Measurements from ENCODE around the gene SLC25A44. TPM values are rescaled to one million over a fixed set of nuclear protein-coding genes. Genes with fewer than 3 reads are reported as not detected.

SLC25A44 gene
- total RNA-seq (10 to 100 TPM; 16.8 to 21.4 TPM), polyA plus RNA-seq (10 to 100 TPM in 1 of 3 donors, 1 to 10 TPM in 2; 6.0 to 16.4 (median 9.7) TPM), total RNA-seq (35.2 to 61.5 (median 42.1) reads per million in 6 experiments)

DNA sequence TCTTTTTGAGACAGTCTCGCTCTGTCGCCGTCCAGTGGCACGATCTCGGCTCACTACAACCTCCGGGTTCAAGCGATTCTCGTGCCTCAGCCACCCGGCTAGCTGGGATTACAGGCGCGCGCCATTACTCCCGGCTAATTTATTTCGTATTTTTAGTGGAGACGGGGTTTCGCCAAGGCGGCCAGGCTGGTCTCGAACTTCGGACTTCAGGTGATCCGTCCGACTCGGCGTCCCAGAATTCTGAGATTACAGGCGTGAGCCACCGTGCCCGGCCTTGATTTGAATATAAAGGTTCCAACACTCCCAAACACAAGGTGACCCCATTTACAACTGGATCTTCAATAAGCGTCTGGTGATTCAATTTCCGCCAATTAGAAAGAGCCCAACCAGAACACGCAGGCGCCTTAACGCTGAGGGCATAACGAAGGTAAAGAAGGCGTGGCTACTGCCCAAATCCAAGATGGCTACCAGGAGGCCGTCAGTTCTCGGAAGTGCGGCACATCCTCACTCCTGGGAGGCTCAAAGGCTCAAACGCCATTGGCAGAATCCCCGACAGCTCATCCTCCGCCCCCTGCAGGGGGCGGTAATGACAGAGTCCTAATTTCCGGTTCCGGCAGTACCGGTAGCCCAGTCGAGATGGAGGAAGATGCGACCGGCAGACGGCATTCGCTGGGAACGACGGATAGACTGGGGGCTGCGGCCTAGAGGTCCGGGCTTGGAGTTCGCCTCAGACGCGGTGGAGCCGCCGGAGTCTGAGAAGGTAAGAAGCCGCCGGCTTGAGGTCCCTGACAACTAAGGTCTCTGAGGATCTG lies at the start of gene SLC25A44:
Gene SLC25A44 (plus strand): TSS at position 617 of the 812 bp plus-strand sequence. CDS start 5,744 bp downstream, outside the sequence.
- H3K27ac Mint-ChIP-seq: peak within 1 kb of the TSS; percentile 90 to 99 (median 95)
- H3K4me1 Mint-ChIP-seq: peaks cover 29 to 55% (median 44%) of the 10 kb centered on the region in 4 donors
- POLR2A ChIA-PET: interaction anchor here (0.6 to 3.4 kb wide), 8 partner anchors 17 to 264 kb away, joined by 3 to 48 read pairs (median 3); partner anchors contain the start of genes PMF1 and SMG5
- no peaks in the 10 kb centered on the region for H3K27me3 Mint-ChIP-seq
- ATAC-seq (peak; percentile 98), DNase-seq (peak; percentile 88 to 98 (median 97))
- H3K4me3 Mint-ChIP-seq: peak within 1 kb of the TSS; percentile 94 to 100 (median 96)
- H3K36me3 Mint-ChIP-seq: peaks cover 0 to 16% (median 2%) of the 10 kb centered on the region in 3 donors
- H3K9me3 Mint-ChIP-seq: peaks cover 0 to 5% (median 0%) of the 10 kb centered on the region in 9 donors

DNA sequence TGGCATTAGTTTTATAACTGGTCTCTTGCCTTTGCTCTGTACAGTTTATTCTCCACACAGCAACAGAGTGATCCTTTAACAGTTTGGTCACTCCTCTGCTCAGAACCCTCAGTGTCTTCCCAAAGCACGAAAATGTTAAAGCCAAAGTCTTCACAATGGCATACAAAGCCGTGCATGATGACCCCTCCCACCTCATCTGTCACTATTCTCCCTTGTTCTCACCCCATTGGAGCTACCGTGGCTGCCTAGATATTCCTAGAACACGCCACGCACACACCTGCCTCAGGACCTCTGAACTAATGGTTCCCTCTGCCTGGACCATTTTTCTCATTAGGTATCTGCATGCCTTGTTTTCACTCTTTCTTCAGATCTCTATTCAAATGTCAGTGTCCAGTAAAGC lies 49.2 kb upstream of the SLC25A44 start:
- H3K27ac Mint-ChIP-seq: peak overlapping the region in 1 of 10 donors; percentile 56
- H3K36me3 Mint-ChIP-seq: no peaks in the 10 kb centered on the region
- no peak overlapping the region for H3K4me3 Mint-ChIP-seq
- DNase-seq (no peak), ATAC-seq (no peak)
- H3K9me3 Mint-ChIP-seq: no peaks in the 10 kb centered on the region
- H3K4me1 Mint-ChIP-seq: peaks cover 10 to 33% (median 28%) of the 10 kb centered on the region in 4 donors
- no peaks in the 10 kb centered on the region for H3K27me3 Mint-ChIP-seq
- POLR2A ChIA-PET: no interaction called here

DNA sequence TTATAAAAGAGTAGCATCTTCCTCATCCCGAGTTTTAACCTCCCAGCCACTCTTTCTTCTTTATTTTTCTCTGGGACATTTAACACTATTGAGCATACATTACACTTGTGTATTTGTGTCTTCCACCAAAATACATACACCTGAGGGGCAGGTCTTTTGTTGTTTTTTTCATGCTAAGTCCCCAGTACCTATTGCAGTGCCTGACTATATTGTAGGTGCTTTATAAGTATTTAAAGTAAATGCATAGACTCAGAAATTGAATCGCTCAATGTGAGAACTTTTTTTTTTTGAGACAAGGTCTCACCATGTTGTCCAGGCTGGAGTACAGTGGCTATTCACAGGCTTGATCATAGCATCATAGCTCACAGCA lies 48.3 kb upstream of the SLC25A44 start:
- Mint-ChIP-seq H3K4me1 (peaks cover 10 to 40% (median 28%) of the 10 kb centered on the region in 4 donors), H3K9me3 (no peaks in the 10 kb centered on the region), H3K27me3 (no peaks in the 10 kb centered on the region), H3K4me3 (peak overlapping the region in 3 of 10 donors; percentile 62 to 84 (median 66)), H3K36me3 (no peaks in the 10 kb centered on the region), H3K27ac (peak overlapping the region in 2 of 10 donors; percentile 29 to 61)
- POLR2A ChIA-PET: interaction anchor here (0.6 to 1.3 kb wide), 2 partner anchors 42 to 79 kb away, joined by 3 to 8 read pairs; no protein-coding TSS in a partner anchor
- DNase-seq: no peak
- ATAC-seq: no peak

- Mint-ChIP-seq H3K4me3 (peak overlapping the region; percentile 62 to 86 (median 72)), H3K4me1 (peaks cover 10 to 46% (median 28%) of the 10 kb centered on the region in 4 donors), H3K27ac (peak overlapping the region in 9 of 10 donors; percentile 29 to 95 (median 70)), H3K27me3 (no peaks in the 10 kb centered on the region), H3K36me3 (no peaks in the 10 kb centered on the region), H3K9me3 (no peaks in the 10 kb centered on the region)
- DNase-seq (peak in 8 of 10 donors; percentile 23 to 78 (median 58)), ATAC-seq (peak; percentile 70 to 92)
- POLR2A ChIA-PET: interaction anchor here (0.6 to 2.2 kb wide), 3 partner anchors 42 to 78 kb away, joined by 3 to 14 read pairs (median 8); partner anchors contain the start of gene PMF1
Observed at GRCh38 chr1:156146020-156146768, 47.7 kb upstream of the SLC25A44 start.

- no peaks in the 10 kb centered on the region for H3K9me3 Mint-ChIP-seq
- H3K27ac Mint-ChIP-seq: peak overlapping the region in 4 of 10 donors; percentile 29 to 61 (median 48)
- peaks cover 10 to 50% (median 28%) of the 10 kb centered on the region in 4 donors for H3K4me1 Mint-ChIP-seq
- peak overlapping the region in 1 of 10 donors; percentile 62 for H3K4me3 Mint-ChIP-seq
- no peaks in the 10 kb centered on the region for H3K36me3 Mint-ChIP-seq
- H3K27me3 Mint-ChIP-seq: peaks cover 0 to under 1% (median 0%) of the 10 kb centered on the region in 5 donors
- POLR2A ChIA-PET: interaction anchor here (1.3 to 2.2 kb wide), 2 partner anchors 66 to 78 kb away, joined by 8 to 14 read pairs; partner anchors contain the start of gene PMF1
- no peak for DNase-seq
- ATAC-seq: peak in 1 of 2 donors; percentile 6
Observed at GRCh38 chr1:156146769-156147405, 47.0 kb upstream of the SLC25A44 start.

- H3K27ac Mint-ChIP-seq: peak overlapping the region in 9 of 10 donors; percentile 54 to 89 (median 75)
- no peaks in the 10 kb centered on the region for H3K36me3 Mint-ChIP-seq
- DNase-seq: peak in 1 of 10 donors; percentile 13
- H3K4me3 Mint-ChIP-seq: peak overlapping the region in 8 of 10 donors; percentile 23 to 74 (median 47)
- H3K27me3 Mint-ChIP-seq: peaks cover 0 to 2% (median 0%) of the 10 kb centered on the region in 5 donors
- H3K4me1 Mint-ChIP-seq: peaks cover 10 to 60% (median 32%) of the 10 kb centered on the region in 4 donors
- peak; percentile 5 to 16 for ATAC-seq
- POLR2A ChIA-PET: interaction anchor here (0.6 to 2.2 kb wide), 5 partner anchors 59 to 133 kb away, joined by 3 to 14 read pairs (median 3); partner anchors contain the start of gene PMF1
- H3K9me3 Mint-ChIP-seq: no peaks in the 10 kb centered on the region
Observed at GRCh38 chr1:156148216-156148615, 45.7 kb upstream of the SLC25A44 start.

DNA sequence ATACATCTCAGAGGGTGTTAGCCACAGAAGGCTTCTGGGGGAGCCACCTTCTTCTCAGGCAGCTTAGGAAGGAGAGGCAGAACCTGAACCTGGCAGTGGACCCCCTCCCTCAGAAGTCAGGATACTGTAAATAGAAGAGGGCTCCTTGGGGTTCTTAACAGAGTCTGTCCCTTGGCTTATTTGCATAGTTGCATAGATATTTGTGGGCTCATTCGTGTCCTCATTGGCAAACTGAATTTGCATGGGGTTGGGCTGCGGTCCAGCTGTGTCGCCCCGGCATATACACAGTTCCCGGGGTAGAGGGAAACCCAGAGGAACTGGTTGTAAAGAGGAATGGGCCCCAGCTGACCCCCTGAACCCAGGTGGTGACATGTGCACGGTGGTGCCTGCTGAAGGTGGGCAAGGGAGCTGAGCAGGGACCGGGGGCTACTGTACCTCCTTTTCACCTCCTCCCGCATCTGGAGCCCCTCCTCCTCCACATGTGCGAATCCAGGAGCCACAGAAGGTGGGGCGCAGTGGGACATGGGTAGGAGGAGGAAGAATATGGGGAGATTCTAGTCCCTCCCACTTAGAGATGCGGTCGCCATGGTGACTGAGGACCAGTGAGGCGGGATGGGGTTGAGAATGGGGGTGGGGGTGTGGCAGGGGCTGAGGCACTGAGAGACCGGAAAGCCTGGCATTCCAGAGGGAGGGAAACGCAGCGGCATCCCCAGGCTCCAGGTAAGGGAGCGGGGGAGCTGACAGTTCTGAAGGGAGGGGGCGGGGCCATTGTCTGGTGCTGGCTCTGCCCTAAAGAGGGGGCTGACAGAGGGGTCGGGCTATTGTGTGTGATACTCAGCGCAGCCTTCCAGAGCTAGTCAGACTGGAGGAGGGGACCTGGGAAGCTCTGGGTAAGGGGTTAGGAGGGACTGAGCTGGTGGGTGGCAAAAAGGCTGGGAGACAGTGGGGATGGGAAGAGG lies 44.3 kb upstream of the SLC25A44 start:
- ATAC-seq (no peak), DNase-seq (no peak)
- Mint-ChIP-seq H3K9me3 (no peaks in the 10 kb centered on the region), H3K36me3 (no peaks in the 10 kb centered on the region), H3K4me3 (no peak overlapping the region), H3K4me1 (peaks cover 12 to 69% (median 39%) of the 10 kb centered on the region in 4 donors), H3K27me3 (peaks cover 0 to 2% (median 0%) of the 10 kb centered on the region in 5 donors), H3K27ac (peak overlapping the region in 1 of 10 donors; percentile 27)
- POLR2A ChIA-PET: interaction anchor here (1.1 to 1.6 kb wide), 2 partner anchors 11 to 63 kb away, joined by 3 to 6 read pairs; partner anchors contain the start of gene PMF1

DNA sequence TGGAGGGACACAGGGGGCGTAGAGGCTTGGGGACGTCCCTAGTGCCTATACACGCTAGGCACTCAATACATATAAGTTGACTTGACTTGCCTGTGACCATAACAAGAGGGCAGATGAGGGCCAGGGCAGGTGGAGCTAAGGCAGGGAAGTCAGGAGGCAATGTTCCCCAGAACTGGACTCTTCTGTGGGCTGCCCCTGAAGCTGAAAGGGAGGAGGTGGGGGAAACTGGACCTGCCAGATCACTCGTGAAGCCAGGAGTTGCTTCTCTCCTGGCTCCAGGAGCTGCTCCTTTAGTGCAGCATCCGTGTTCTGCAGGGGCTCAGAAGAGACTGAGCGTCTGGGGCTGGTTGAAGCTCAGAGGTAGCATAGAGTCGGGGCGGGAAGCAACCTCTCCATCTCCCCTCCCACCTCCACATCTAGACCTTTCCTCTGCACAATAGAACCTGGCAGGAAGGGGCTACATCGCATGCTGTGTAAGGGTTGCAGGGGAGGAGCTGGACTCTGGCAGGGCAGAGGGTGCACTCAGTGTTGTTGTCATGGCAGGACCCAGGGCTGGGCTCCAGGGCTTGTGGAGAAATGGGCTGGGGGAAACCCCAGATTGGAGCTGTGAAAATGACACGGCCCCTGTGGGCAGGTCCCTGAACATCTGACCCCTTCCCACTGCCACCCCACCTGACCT lies 43.4 kb upstream of the SLC25A44 start:
- DNase-seq: no peak
- H3K4me1 Mint-ChIP-seq: peaks cover 12 to 76% (median 42%) of the 10 kb centered on the region in 4 donors
- no peak for ATAC-seq
- no peak overlapping the region for H3K4me3 Mint-ChIP-seq
- H3K9me3 Mint-ChIP-seq: no peaks in the 10 kb centered on the region
- no peaks in the 10 kb centered on the region for H3K36me3 Mint-ChIP-seq
- H3K27ac Mint-ChIP-seq: no peak overlapping the region
- H3K27me3 Mint-ChIP-seq: peaks cover 0 to 2% (median 0%) of the 10 kb centered on the region in 5 donors
- POLR2A ChIA-PET: interaction anchor here (0.6 to 1.6 kb wide), 2 partner anchors 26 to 62 kb away, joined by 6 read pairs; partner anchors contain the start of gene PMF1

DNA sequence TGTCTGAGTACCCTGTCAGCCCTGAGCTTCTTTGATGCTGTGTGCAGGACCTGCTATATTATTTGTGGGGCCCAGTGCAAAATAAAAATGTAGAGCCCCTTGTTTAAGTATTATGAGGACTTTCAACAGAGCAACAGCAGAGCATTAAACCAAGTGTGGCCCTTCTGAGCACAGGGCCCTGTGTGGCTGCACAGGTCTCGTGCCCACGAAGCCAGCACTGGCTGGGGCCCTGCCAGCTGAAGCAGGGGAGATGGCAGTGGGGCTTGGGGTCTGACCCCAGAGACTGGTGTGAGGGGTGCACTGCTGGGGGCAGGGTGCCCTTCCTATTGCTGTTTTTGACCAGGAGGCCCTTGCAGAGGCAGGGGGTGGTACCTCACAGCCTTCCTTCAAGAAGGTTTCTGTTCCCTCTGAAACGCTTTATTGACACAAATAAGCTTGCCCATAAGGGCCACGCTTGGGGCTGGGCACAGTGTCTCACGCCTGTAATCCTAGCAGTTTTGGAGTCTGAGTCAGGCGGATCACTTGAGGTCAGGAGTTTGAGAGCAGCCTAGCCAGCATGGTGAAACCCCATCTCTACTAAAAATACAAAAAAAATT lies 42.7 kb upstream of the SLC25A44 start:
- DNase-seq (no peak), ATAC-seq (no peak)
- Mint-ChIP-seq H3K36me3 (no peaks in the 10 kb centered on the region), H3K27ac (no peak overlapping the region), H3K4me1 (peaks cover 13 to 76% (median 44%) of the 10 kb centered on the region in 4 donors), H3K9me3 (no peaks in the 10 kb centered on the region), H3K27me3 (peaks cover 0 to 2% (median 0%) of the 10 kb centered on the region in 5 donors), H3K4me3 (no peak overlapping the region)
- POLR2A ChIA-PET: interaction anchor here (0.5 to 1.6 kb wide), 4 partner anchors 24 to 62 kb away, joined by 3 to 6 read pairs (median 4); partner anchors contain the start of gene PMF1

DNA sequence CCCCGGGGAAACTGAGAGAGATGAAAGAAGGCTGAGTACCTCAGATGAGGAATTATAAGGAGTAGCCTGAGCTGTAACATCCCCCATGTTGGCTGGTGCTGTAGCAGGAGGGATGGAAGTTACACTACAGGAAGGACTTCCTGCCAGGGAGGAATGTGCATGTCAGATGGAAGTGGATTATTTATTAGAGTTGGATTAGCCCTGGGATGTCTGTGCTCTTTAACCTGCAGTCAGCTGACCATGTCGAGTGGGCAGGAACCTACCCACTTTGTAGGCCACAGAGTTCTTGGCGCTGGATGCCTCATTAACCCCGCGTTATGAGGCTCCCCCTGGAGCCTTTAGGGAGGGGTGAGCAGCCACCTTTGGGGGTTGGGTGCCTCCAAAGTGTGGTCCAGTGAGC lies 41.3 kb upstream of the SLC25A44 start:
- H3K4me3 Mint-ChIP-seq: no peak overlapping the region
- ATAC-seq (no peak), DNase-seq (no peak)
- peak overlapping the region in 1 of 10 donors; percentile 58 for H3K27ac Mint-ChIP-seq
- H3K9me3 Mint-ChIP-seq: no peaks in the 10 kb centered on the region
- no peaks in the 10 kb centered on the region for H3K36me3 Mint-ChIP-seq
- peaks cover 0 to 2% (median 0%) of the 10 kb centered on the region in 5 donors for H3K27me3 Mint-ChIP-seq
- POLR2A ChIA-PET: no interaction called here
- H3K4me1 Mint-ChIP-seq: peaks cover 12 to 79% (median 36%) of the 10 kb centered on the region in 4 donors
